HG02759 (cell line): Measurements from ENCODE around the gene DLST.

Experiments
- ATAC-seq: cut with Tn5 transposase; IDR thresholded peaks from one replicate; pipeline ENCODE4 v1.9.1; 2021; ENCODE audit warnings: mild to moderate bottlenecking, moderate library complexity; ENCODE audit not compliant: unreplicated experiment

DLST gene

GRCh38 chr14:74860899-74861733 lies 20.6 kb upstream of the DLST start:
- ATAC-seq = no peak

- no peak for ATAC-seq
Measured at GRCh38 chr14:74861734-74862090, 20.0 kb upstream of the DLST start.

- ATAC-seq = no peak
Measured at GRCh38 chr14:74863274-74863673, 18.4 kb upstream of the DLST start.

- no peak for ATAC-seq
Measured at GRCh38 chr14:74864198-74864597, 17.5 kb upstream of the DLST start.

DNA sequence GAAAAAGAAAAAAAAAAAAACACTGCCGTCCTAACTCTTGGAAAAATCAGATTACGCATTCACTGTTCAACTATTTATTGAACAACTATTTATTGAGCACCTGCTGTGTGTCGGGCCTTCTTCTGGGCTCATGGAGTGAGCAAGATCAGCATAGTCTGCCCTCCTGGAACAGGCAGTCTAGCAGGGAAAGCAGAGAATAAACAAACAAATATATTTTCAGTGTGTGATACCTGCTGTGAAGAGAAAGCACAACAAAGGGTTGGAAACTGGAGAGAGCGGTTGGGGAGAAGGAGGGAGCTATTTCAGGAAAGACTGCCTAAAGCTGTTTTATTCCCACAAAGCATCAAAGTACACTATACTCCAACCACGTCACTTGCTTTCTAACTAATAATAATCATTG lies 16.6 kb upstream of the DLST start:
- ATAC-seq = no peak

DNA sequence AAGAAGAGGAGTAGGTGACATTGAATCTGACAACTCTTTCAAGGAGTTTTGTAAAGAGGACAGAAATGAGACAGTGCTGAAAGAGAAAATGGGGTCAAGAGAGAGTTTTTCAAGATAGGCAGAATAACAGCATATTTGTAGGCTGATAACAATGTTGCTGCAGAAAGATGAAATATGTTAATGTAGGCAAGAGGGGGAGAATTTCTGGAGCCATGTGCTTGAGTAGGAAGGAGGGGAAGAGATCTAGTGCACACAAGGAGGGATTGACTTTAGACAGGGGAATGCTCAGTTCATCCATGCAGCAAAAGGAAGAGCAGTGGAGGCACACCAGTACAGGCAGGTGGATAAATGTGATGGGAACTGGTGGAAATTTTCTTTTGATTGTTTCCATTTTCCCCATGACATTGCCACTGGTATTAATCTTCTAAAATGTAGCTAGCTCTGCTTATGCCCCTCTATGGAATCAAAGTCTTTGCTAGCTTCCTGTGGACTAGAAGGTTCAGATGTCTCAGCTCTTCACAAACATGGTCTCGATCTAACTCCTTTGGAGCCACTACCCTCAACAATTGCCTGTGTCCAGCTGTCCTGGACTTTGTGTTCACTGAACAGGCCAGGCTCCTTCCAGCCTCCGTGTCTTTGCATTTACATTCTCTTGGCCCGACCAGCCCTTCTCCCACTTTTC lies 14.9 kb upstream of the DLST start:
- ATAC-seq = no peak

DNA sequence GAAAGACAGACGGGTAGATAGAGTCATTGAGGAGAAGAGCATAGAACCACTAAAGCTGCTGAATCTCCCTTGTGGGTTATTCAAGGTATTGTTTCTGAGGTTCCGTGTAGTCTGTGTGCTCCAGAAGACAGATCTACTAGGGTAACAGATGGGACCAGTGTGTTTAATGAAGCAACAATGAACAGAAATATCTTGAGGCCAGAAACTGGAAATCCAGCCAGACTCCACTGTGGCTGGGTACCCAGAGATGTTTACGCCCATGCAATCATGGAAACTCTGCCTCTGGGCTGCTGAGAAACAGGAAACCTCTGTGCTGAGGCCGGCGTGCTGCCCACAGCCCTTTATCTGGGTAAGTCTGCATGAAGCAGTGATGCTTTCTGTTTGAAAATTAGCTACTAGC lies 14.0 kb upstream of the DLST start:
- no peak for ATAC-seq

DNA sequence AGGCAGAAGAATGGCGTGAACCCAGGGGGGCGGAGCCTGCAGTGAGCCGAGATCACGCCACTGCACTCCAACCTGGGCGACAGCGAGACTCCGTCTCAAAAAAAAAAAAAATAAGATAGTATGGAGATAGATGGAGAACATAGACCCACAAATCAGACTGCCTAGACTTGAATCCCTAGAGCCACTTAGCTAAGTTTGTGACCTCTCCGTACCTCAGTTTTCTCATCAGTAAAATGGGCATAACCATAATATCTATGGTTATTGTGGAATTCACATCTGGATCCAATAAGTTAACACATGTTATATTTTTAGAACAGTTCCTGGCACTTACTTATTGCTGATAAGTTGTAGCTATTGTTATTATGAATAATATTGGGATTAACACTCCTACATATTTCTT lies 13.0 kb upstream of the DLST start:
- ATAC-seq = no peak

DNA sequence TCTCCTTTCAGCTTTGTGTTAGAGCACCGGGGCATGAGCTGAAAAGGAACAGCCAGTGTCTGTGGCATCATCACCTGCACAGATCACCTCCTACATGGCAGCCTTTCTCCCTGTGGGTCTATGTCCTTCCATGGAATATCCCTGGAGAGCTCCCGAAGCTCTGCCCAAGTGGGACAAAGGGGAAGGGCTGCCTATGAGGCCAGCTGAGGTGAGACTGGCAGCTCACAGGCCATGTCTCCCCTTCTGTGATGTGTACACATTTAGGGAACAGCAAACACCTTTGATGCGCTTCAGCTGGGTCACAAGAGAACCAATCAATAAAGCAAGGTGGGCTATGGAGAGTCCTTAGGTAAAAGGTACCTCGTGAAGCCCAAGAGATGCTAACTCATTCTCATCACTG lies 9.9 kb upstream of the DLST start:
- ATAC-seq = no peak

DNA sequence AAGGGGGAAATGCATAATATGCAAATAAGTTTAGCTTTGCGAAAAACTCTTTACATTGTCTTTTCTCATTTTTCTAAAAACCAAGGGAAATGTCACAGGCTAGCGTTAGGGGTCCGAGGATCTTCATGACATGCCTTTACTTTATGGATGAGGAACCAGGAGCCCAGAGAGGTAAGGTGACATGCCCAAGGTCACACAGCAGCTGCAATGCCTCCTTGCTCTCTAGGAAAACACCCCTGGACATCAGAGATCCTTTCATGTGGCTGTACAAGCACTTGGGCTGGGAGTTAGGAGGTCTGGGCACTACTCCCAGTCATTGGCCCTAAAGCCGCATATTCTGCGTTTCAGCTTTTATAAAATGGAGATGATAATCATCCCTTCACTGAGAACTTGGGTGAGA lies 6.5 kb upstream of the DLST start:
- no peak for ATAC-seq

- ATAC-seq = no peak
Measured at GRCh38 chr14:74875941-74876913, 5.5 kb upstream of the DLST start, which contains the start of gene PROX2. TSS of gene PROX2 (minus strand) at chr14:74876145. CDS start at chr14:74863834, 12,311 bp downstream.

DNA sequence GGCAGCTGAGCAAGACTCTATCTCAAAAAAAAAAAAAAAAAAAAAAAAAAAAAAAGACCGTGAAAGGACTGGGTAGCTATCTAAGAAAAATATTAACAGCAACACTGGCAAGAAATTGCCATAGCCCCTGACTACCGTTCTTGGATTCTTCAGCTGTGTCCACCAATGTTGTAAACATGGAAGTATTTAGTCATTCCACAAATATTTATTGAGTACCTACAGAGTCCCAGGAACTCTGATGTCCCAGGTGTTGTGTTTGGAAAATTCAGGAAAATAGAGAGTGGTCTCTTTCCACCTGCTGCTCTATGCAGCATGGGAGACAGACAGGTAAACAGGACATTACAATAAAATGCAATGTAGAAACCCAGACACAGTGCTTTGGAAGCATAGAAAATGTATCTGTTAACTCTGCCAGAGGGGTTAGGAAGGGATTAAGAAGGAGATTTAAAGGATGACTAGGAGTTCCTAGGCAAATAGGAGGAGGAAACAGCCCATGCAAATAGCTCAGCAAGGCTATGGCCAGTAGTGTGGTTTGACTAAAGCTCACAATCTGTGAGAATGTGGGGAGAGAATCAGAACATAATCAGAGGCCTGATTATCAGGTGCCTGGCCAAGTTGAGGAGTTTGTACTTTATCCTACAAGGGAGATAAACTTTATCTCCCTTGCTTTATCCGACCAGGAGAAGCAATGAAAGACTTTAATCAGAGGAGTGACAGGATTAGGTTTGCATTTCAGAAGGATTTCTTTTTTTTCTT lies 2.1 kb upstream of the DLST start:
- ATAC-seq = no peak

GRCh38 chr14:74882103-74882920 lies 596 bp downstream of the DLST start:
- ATAC-seq = peak; percentile 53

GRCh38 chr14:74886001-74886400 lies 4.3 kb downstream of the DLST start:
- no peak for ATAC-seq

DNA sequence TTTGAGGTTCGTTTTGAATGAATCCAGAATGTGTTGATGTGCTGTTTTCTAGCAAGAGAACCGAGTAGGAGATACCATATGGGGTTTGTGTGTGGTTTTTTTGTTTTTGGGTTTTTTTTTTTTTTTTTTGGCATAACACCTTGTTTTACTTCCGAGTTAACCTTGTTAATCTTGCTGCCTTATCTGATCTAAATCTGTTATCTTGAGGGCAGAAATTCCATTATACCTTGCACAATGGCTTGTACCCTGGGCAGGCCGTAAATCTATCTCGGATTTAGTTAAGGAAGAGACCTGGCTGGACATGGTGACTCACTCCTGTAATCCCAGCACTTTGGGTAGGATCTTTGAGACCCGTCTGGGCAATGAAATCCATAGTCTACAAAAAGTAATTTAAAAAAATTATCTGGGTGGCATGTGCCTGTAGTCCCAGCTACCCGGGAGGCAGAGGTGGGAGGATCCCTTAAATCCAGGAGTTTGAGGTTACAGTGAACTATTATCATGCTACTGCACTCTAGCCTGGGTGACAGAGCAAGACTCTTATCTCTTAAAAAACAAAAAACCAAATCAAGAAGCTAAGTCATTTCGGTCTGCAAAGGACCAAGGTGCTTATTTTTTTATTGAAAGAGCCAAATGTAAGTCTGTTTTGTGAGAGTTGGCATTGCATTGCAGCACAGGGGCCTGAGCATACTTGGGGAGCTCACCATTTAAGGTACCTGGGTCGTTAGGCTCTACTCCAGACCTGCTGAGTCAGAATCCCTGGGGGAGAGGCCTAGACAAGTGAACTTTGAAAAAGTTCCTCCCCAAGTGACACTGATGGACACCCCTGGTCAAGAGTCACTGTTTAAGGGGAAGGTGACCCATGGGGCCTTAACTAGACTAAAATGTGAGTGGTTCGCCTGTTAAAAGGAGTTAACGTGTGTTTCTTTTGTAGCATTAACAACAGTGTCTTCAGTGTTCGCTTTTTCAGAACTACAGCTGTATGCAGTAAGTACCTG lies 6.7 kb downstream of the DLST start:
- ATAC-seq = no peak

- ATAC-seq = no peak
Measured at GRCh38 chr14:74890262-74890661, 8.5 kb downstream of the DLST start.

- no peak for ATAC-seq
Measured at GRCh38 chr14:74891870-74892269, 10.2 kb downstream of the DLST start.

DNA sequence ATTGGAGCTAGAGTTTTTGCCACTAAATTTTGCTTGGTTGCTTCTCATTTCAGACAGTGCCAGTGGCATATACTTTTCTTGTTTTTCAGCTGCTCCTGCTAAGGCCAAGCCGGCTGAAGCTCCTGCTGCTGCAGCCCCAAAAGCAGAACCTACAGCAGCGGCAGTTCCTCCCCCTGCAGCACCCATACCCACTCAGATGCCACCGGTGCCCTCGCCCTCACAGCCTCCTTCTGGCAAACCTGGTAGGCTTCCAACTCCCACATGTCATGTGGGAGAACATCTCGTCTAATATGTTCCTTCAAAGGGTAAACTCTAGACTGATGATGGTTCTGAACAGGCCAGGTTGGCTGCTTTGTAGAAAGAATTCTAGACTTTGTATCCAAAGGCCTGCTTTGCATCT lies 11.0 kb downstream of the DLST start:
- no peak for ATAC-seq
